HCT116 (cell line): ENCODE results near the gene NAALADL2. TPM values are rescaled to one million over a fixed set of nuclear protein-coding genes. Genes with fewer than 3 reads are reported as not detected.

Experiments used
- ATAC-seq: fragments of 200-7000 bp; cut with Tn5 transposase; 2 replicates; pipeline ENCODE4 v1.9.1; 2020; ENCODE audit warnings: mild to moderate bottlenecking, moderate library complexity
- Bru-seq: library from RNA; stranded (reverse); fragments of 400-500 nt; gene quantifications from one replicate; lab custom pipeline; 2021; lab: Mats Ljungman, UMichigan
- BruChase-seq, 2 experiments: library from RNA; stranded (reverse); fragments of 400-500 nt; gene quantifications; one replicate each; lab custom pipeline; 2021; lab: Mats Ljungman, UMichigan
- BruUV-seq: library from RNA; stranded (reverse); fragments of 400-500 nt; replicated peaks from 2 replicates; lab custom pipeline; 2021; lab: Mats Ljungman, UMichigan
- CTCF ChIA-PET: fragments of 300-600 bp; sonication (Branson Sonifier 250); formaldehyde crosslinking; loops from one replicate; lab custom pipeline; 2021; ENCODE audit warnings: antibody characterized with exemption; lab: Charles Lee
- POLR2A ChIA-PET: fragments of 300-600, 350-600 bp; sonication (Branson Sonifier 250); formaldehyde crosslinking; loops from one replicate; lab custom pipeline; 2021; ENCODE audit warnings: antibody characterized with exemption; lab: Charles Lee
- RAD21 ChIA-PET, 2 experiments: fragments of 300-600 bp; sonication (Branson Sonifier 250); formaldehyde crosslinking; loops; one replicate each; lab custom pipeline; 2023; ENCODE audit warnings: low total read pairs in 2 of 2; ENCODE audit not compliant: uncharacterized antibody in 2 of 2, unreplicated experiment in 2 of 2, low non-redundant PET in 1 of 2; lab: Charles Lee
- DNase-seq: peaks from one replicate; pipeline ENCODE4 v3.0.0-alpha.2; 2010; ENCODE audit warnings: low read depth, low spot score
- H2AFZ ChIP-seq: fragments of 200-600 bp; shearing (Covaris generic), sonication (generic); 2 replicates; pipeline ENCODE4 v1.6.1; 2017; ENCODE audit warnings: low read depth, mixed run types, mixed read lengths, antibody characterized with exemption, low read length; ENCODE audit not compliant: poor library complexity, severe bottlenecking
- H3K27ac ChIP-seq: 2 replicates; pipeline ENCODE4 v1.5.1; 2012; ENCODE audit warnings: low read depth, low read length
- H3K27me3 ChIP-seq: fragments of 200-600 bp; sonication (generic); 2 replicates; pipeline ENCODE4 v1.6.1; 2016; ENCODE audit warnings: mixed run types, low read length, mixed read lengths; ENCODE audit not compliant: insufficient read depth
- H3K36me3 ChIP-seq, 2 experiments: fragments of 200-500 bp in 1 of 2; fragments of 200-600 bp in 1 of 2; sonication (Bioruptor generic) in 1 of 2; sonication (generic) in 1 of 2; 2 replicates each; pipeline versions ENCODE4 v1.5.1 to v1.6.1; 2014 to 2016; ENCODE audit warnings: low read length in 2 of 2, inconsistent platforms in 1 of 2, mixed read lengths in 1 of 2, mixed run types in 1 of 2; ENCODE audit not compliant: insufficient read depth in 2 of 2, control insufficient read depth in 1 of 2
- H3K4me1 ChIP-seq, 2 experiments: fragments of 200-600 bp in 1 of 2; sonication (generic) in 1 of 2; 2 replicates each; pipeline versions ENCODE4 v1.5.1 to v1.6.1; 2012 to 2017; ENCODE audit warnings: low read length in 2 of 2, inconsistent platforms in 1 of 2, mild to moderate bottlenecking in 1 of 2, mixed read lengths in 1 of 2, mixed run types in 1 of 2, moderate library complexity in 1 of 2; ENCODE audit not compliant: insufficient read depth in 2 of 2, control insufficient read depth in 1 of 2
- H3K4me2 ChIP-seq: fragments of 200-600 bp; sonication (generic); 2 replicates; pipeline ENCODE4 v1.6.1; 2017; ENCODE audit warnings: mixed run types, low read length, mixed read lengths
- H3K4me3 ChIP-seq, 2 experiments: fragments of 200-600 bp in 1 of 2; sonication (generic) in 1 of 2; replicated peaks in 1 of 2; 2 replicates each; pipeline ENCODE4 v1.5.1; 2011 to 2016; ENCODE audit warnings: low read length in 2 of 2, control low read depth in 1 of 2, low read depth in 1 of 2, mild to moderate bottlenecking in 1 of 2, mixed read lengths in 1 of 2, mixed run types in 1 of 2
- H3K79me2 ChIP-seq: fragments of 200-600 bp; sonication (generic); 2 replicates; pipeline ENCODE4 v1.6.1; 2017; ENCODE audit warnings: mild to moderate bottlenecking, mixed run types, low read length, moderate library complexity, mixed read lengths; ENCODE audit not compliant: insufficient read depth
- H3K9ac ChIP-seq: fragments of 200-600 bp; sonication (generic); 2 replicates; pipeline ENCODE4 v1.6.1; 2016; ENCODE audit warnings: low read length, mixed read lengths
- H3K9me2 ChIP-seq: fragments of 200-600 bp; sonication (generic), shearing (Covaris generic); 2 replicates; pipeline ENCODE4 v1.6.1; 2017; ENCODE audit warnings: mixed run types, mild to moderate bottlenecking, moderate library complexity; ENCODE audit not compliant: insufficient read depth
- H3K9me3 ChIP-seq, 2 experiments: fragments of 200-500 bp in 1 of 2; fragments of 200-600 bp in 1 of 2; sonication (Bioruptor generic) in 1 of 2; sonication (generic) in 1 of 2; 2 replicates each; pipeline ENCODE4 v1.6.1; 2014 to 2017; ENCODE audit warnings: low read length in 2 of 2, mixed read lengths in 2 of 2, inconsistent platforms in 1 of 2, low read depth in 1 of 2, mild to moderate bottlenecking in 1 of 2, mixed run types in 1 of 2, moderate library complexity in 1 of 2; ENCODE audit not compliant: control insufficient read depth in 1 of 2, insufficient read depth in 1 of 2
- H4K20me1 ChIP-seq: fragments of 200-600 bp; sonication (generic), shearing (Covaris generic); 2 replicates; pipeline ENCODE4 v1.6.1; 2017; ENCODE audit warnings: mixed run types, mild to moderate bottlenecking, moderate library complexity; ENCODE audit not compliant: insufficient read depth
- CBX3 ChIP-seq: IDR thresholded peaks from 2 replicates; pipeline ENCODE4 v1.6.1; 2012; ENCODE audit warnings: low read depth
- EGR1 ChIP-seq: IDR thresholded peaks from 2 replicates; pipeline ENCODE4 v1.6.1; 2012; ENCODE audit warnings: low read depth
- JUND ChIP-seq: IDR thresholded peaks from 2 replicates; pipeline ENCODE4 v1.6.1; 2012
- POLR2AphosphoS5 ChIP-seq: IDR thresholded peaks from 2 replicates; pipeline ENCODE4 v1.6.1; 2011; ENCODE audit warnings: mild to moderate bottlenecking, low read depth, low read length, moderate library complexity
- RAD21 ChIP-seq: IDR thresholded peaks from 2 replicates; pipeline ENCODE4 v1.6.1; 2012; ENCODE audit warnings: low read depth, mild to moderate bottlenecking
- SP1 ChIP-seq: IDR thresholded peaks from 2 replicates; pipeline ENCODE4 v1.6.1; 2012; ENCODE audit warnings: low read depth
- SRF ChIP-seq: IDR thresholded peaks from 2 replicates; pipeline ENCODE4 v1.6.1; 2012; ENCODE audit warnings: low read depth
- TCF7L2 ChIP-seq: IDR thresholded peaks from 2 replicates; pipeline ENCODE4 v1.7.0; 2011; ENCODE audit warnings: borderline replicate concordance, inconsistent platforms; ENCODE audit not compliant: insufficient read depth, insufficient read length; ENCODE audit errors: extremely low read depth
- ZFX ChIP-seq: fragments of 450-650 bp; IDR thresholded peaks from 2 replicates; pipeline ENCODE4 v1.6.1; 2017
- ZNF274 ChIP-seq: fragments of 200-500 bp; sonication (Bioruptor generic); IDR thresholded peaks from 2 replicates; pipeline ENCODE4 v1.6.1; 2014; ENCODE audit warnings: mild to moderate bottlenecking, low read depth, low read length, inconsistent platforms
- intact Hi-C: fragments of 100-400 bp; cut with micrococcal nuclease; formaldehyde crosslinking; loops from 2 replicates; pipeline ENCODE4 v1.10.0; 2022
- long read RNA-seq: library from polyadenylated mRNA; unstranded; transcript quantifications from one replicate; pipeline ENCODE4 v2.0.0, GENCODE V29; 2021; ENCODE audit not compliant: unreplicated experiment
- polyA plus RNA-seq: library from polyadenylated mRNA; unstranded; fragments of >200 nt; gene quantifications from 2 replicates; pipeline ENCODE4 v1.2.1, GENCODE V29; 2012; ENCODE audit warnings: missing spikeins
- total RNA-seq: library from RNA; stranded (reverse); gene quantifications from one replicate; pipeline ENCODE4 v1.2.1, GENCODE V29; 2021; ENCODE audit not compliant: unreplicated experiment
- TF ChIP-seq, protein P1 (sequence below): IDR thresholded peaks from 2 replicates; pipeline ENCODE4 v1.6.1; 2012; ENCODE audit warnings: low read depth
- TF ChIP-seq, protein P2 (sequence below): IDR thresholded peaks from 2 replicates; pipeline ENCODE4 v1.6.1; 2012
- TF ChIP-seq, protein P3 (sequence below): IDR thresholded peaks from 2 replicates; pipeline ENCODE4 v1.6.1; 2012

NAALADL2 gene
- total RNA-seq (2.9 TPM), Bru-seq, nascent RNA (percentile 38 among the genes with signal in this experiment), BruChase-seq, experiment 1, labeled RNA remaining after a 6-hour chase (percentile 37 among the genes with signal in this experiment), BruChase-seq, experiment 2, labeled RNA remaining after a 2-hour chase (percentile 43 among the genes with signal in this experiment)
- polyA plus RNA-seq: 0.17 and 0.33 TPM in 2 replicates
- long read RNA-seq, partial matches to known transcripts: 1 of 10 reads
- long read RNA-seq, other reads (novel, unspliced or antisense): 7 of 10 reads

DNA sequence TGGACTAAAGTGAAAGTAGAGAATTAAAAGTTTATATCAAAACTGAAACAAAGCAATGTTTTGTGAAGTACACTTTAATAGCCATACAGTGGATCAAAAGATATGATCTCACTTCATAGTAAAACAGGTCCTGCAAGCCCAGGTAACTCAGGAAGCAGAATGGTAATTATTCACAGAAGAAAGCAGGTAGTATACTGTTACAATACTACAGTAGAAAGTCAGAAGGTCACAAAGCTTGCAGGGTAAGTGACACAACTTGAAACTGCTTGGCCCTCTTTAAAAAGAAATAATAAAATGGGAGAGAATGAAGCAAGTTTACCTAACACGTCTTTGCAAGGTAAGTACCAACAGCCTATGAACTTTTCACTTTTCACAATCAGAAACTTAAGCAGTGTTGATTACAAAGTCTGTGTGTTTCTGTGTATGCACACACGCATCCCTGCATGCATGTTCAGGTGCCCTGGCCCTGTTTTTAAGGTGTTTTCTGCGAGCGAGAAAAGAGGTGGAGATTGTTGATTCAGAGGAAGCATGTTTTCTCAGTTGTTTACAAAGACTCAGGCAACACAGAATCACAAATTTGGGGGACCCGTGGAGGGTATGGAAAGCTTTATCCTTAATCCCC is at the start of gene NAALADL2:
Gene NAALADL2 (plus strand): TSS at position 221 of the 622 bp plus-strand sequence.
- H3K9me3 ChIP-seq: no peaks in the 10 kb centered on the region
- peak within 1 kb of the TSS; percentile 59 for H2AFZ ChIP-seq
- no peak within 1 kb of the TSS for H3K4me3 ChIP-seq
- BruUV-seq: no TSS peak
- no peaks in the 10 kb centered on the region for H3K27me3 ChIP-seq
- H3K4me2 ChIP-seq: peak within 1 kb of the TSS; percentile 46
- POLR2A ChIA-PET: no interaction called here
- H3K9ac ChIP-seq: no peak within 1 kb of the TSS
- H4K20me1 ChIP-seq: no peaks in the 10 kb centered on the region
- RAD21 ChIA-PET: no interaction called here
- intact Hi-C loops: no loop called here
- no peak for TF ChIP-seq TCF7L2
- TF ChIP-seq RAD21: no peak
- TF ChIP-seq, protein P1, sequence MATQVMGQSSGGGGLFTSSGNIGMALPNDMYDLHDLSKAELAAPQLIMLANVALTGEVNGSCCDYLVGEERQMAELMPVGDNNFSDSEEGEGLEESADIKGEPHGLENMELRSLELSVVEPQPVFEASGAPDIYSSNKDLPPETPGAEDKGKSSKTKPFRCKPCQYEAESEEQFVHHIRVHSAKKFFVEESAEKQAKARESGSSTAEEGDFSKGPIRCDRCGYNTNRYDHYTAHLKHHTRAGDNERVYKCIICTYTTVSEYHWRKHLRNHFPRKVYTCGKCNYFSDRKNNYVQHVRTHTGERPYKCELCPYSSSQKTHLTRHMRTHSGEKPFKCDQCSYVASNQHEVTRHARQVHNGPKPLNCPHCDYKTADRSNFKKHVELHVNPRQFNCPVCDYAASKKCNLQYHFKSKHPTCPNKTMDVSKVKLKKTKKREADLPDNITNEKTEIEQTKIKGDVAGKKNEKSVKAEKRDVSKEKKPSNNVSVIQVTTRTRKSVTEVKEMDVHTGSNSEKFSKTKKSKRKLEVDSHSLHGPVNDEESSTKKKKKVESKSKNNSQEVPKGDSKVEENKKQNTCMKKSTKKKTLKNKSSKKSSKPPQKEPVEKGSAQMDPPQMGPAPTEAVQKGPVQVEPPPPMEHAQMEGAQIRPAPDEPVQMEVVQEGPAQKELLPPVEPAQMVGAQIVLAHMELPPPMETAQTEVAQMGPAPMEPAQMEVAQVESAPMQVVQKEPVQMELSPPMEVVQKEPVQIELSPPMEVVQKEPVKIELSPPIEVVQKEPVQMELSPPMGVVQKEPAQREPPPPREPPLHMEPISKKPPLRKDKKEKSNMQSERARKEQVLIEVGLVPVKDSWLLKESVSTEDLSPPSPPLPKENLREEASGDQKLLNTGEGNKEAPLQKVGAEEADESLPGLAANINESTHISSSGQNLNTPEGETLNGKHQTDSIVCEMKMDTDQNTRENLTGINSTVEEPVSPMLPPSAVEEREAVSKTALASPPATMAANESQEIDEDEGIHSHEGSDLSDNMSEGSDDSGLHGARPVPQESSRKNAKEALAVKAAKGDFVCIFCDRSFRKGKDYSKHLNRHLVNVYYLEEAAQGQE: no peak
- TF ChIP-seq EGR1: no peak
- TF ChIP-seq, protein P2, sequence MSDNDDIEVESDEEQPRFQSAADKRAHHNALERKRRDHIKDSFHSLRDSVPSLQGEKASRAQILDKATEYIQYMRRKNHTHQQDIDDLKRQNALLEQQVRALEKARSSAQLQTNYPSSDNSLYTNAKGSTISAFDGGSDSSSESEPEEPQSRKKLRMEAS: no peak
- TF ChIP-seq, protein P3, sequence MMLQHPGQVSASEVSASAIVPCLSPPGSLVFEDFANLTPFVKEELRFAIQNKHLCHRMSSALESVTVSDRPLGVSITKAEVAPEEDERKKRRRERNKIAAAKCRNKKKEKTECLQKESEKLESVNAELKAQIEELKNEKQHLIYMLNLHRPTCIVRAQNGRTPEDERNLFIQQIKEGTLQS: no peak
- no peak for TF ChIP-seq SRF
- 0 out of 2 replicates have a peak, but pooled peaks have one; percentile 53 for TF ChIP-seq CBX3
- TF ChIP-seq ZNF274: no peak
- TF ChIP-seq POLR2AphosphoS5: no peak
- TF ChIP-seq SP1: peak; percentile 67
- no peak for TF ChIP-seq ZFX
- peak; percentile 52 for TF ChIP-seq JUND
- no peak for DNase-seq
- H3K79me2 ChIP-seq: no peaks in the 10 kb centered on the region
- H3K4me1 ChIP-seq: peaks cover 18 to 36% of the 10 kb centered on the region in 2 experiments
- H3K9me2 ChIP-seq: no peaks in the 10 kb centered on the region
- H3K36me3 ChIP-seq: no peaks in the 10 kb centered on the region
- H3K27ac ChIP-seq: no peak within 1 kb of the TSS
- ATAC-seq: peak; percentile 28; the same call in 1 of the 2 replicates
- CTCF ChIA-PET: no interaction called here
